Astrocyte (in vitro differentiated cells and primary cell): ENCODE results near the gene DUS1L. TPM values are rescaled to one million over a fixed set of nuclear protein-coding genes. Genes with fewer than 3 reads are reported as not detected.

Experiments used
- DNase-seq: peaks from one replicate; pipeline ENCODE4 v3.0.0-alpha.2; 2010; ENCODE audit warnings: low read depth
- FAIRE-seq: peaks from 2 replicates; lab custom pipeline; 2011; peaks lifted over from hg19 to GRCh38; lab: Jason Lieb, UNC
- H2AFZ ChIP-seq: 2 replicates; pipeline ENCODE4 v1.6.0; 2012; ENCODE audit warnings: low read depth, low read length, inconsistent platforms
- H3K27ac ChIP-seq: 2 replicates; pipeline ENCODE4 v1.5.1; 2011; ENCODE audit warnings: low read depth, low read length, inconsistent platforms
- H3K27me3 ChIP-seq: 2 replicates; pipeline ENCODE4 v1.6.0; 2011; ENCODE audit warnings: low read length, inconsistent platforms; ENCODE audit not compliant: insufficient read depth
- H3K36me3 ChIP-seq: 2 replicates; pipeline ENCODE4 v1.5.1; 2011; ENCODE audit warnings: low read length, inconsistent platforms; ENCODE audit not compliant: insufficient read depth
- H3K4me1 ChIP-seq: 2 replicates; pipeline ENCODE4 v1.5.1; 2011; ENCODE audit warnings: low read length, inconsistent platforms; ENCODE audit not compliant: insufficient read depth
- H3K4me2 ChIP-seq: 2 replicates; pipeline ENCODE4 v1.6.0; 2012; ENCODE audit warnings: low read length, inconsistent platforms
- H3K4me3 ChIP-seq: 2 replicates; pipeline ENCODE4 v1.5.1; 2011; ENCODE audit warnings: low read depth, mild to moderate bottlenecking, low read length, inconsistent platforms; ENCODE audit not compliant: insufficient read depth
- H3K79me2 ChIP-seq: 2 replicates; pipeline ENCODE4 v1.6.0; 2012; ENCODE audit warnings: mild to moderate bottlenecking, low read length, inconsistent platforms; ENCODE audit not compliant: insufficient read depth
- H3K9ac ChIP-seq: 2 replicates; pipeline ENCODE4 v1.6.0; 2012; ENCODE audit warnings: mild to moderate bottlenecking, low read length, inconsistent platforms
- H3K9me3 ChIP-seq: 2 replicates; pipeline ENCODE4 v1.5.1; 2012; ENCODE audit warnings: low read depth, mild to moderate bottlenecking, low read length, inconsistent platforms; ENCODE audit not compliant: insufficient read depth
- H4K20me1 ChIP-seq: 2 replicates; pipeline ENCODE4 v1.6.0; 2012; ENCODE audit warnings: low read length, inconsistent platforms; ENCODE audit not compliant: insufficient read depth
- H3K27ac Mint-ChIP-seq: one replicate; pipeline ENCODE4 v1.8.0; 2021; ENCODE audit warnings: mild to moderate bottlenecking, mixed read lengths; ENCODE audit not compliant: unreplicated experiment
- H3K27me3 Mint-ChIP-seq: one replicate; pipeline ENCODE4 v1.8.0; 2021; ENCODE audit warnings: low read depth, mixed read lengths; ENCODE audit not compliant: unreplicated experiment
- H3K36me3 Mint-ChIP-seq: one replicate; pipeline ENCODE4 v1.8.0; 2021; ENCODE audit warnings: low read depth, mixed read lengths; ENCODE audit not compliant: unreplicated experiment
- H3K4me1 Mint-ChIP-seq: one replicate; pipeline ENCODE4 v1.8.0; 2021; ENCODE audit warnings: low read depth, mixed read lengths; ENCODE audit not compliant: unreplicated experiment
- H3K4me3 Mint-ChIP-seq: one replicate; pipeline ENCODE4 v1.8.0; 2021; ENCODE audit warnings: mild to moderate bottlenecking, moderate library complexity, mixed read lengths; ENCODE audit not compliant: unreplicated experiment
- H3K9me3 Mint-ChIP-seq: one replicate; pipeline ENCODE4 v1.8.0; 2021; ENCODE audit warnings: mild to moderate bottlenecking, mixed read lengths; ENCODE audit not compliant: unreplicated experiment
- CTCF ChIP-seq: IDR thresholded peaks from 2 replicates; pipeline ENCODE4 v1.5.1; 2011; ENCODE audit warnings: low read depth, mild to moderate bottlenecking, inconsistent platforms, low read length, moderate library complexity; ENCODE audit not compliant: insufficient read depth
- EZH2 ChIP-seq: IDR thresholded peaks from 2 replicates; pipeline ENCODE4 v1.6.1; 2012; ENCODE audit warnings: mild to moderate bottlenecking, low read length, inconsistent platforms; ENCODE audit not compliant: insufficient read depth
- total RNA-seq: library from RNA; stranded (reverse); gene quantifications from 2 replicates; pipeline ENCODE4 v1.2.1, GENCODE V29; 2021

The DUS1L gene
- total RNA-seq, 1 donor from 2014 or later = 55.1 TPM

DNA sequence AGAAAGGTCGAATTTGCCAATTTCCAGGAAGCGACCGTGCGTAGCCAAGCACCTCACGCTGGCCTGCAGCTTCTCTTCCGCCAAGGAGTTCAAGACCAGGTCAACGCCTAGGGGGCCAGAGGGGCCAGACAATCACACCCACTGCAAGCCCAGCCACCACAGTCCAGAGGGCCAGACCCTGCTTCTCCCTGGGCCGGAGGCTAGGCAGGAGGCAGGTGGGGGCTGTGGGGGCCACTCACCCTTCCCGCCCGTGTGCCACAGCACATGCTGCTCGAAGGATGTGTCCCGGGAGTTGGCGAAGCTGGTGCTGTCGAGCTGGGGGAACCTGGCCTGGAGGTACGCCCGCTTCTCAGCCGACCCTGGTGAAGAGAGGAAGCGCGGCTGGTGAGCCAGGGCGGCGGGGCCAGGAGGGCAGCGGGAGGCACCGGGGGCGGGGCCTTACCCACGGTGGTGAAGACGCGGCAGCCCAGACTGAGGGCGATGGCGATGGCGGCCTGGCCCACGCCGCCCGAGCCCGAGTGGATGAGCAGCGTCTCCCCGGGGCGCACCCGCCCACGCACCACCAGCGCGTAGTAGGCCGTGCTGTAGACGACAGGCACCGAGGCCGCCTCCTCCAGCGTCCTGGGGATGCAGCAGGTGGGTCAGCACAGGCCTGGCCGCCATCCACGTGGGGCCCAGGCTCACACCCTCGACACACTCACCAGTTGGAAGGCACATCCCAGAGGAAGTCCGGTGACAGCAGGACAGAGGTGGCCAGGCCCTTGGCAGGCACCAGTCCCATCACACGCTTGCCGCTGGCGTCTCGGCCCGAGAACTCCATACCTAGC is 18.1 kb upstream of the DUS1L start:
- DNase-seq (no peak), FAIRE-seq (no peak)
- Mint-ChIP-seq H3K27ac (no peak overlapping the region), H3K9me3 (no peaks in the 10 kb centered on the region), H3K4me3 (no peak overlapping the region), H3K4me1 (no peaks in the 10 kb centered on the region), H3K36me3 (no peaks in the 10 kb centered on the region), H3K27me3 (no peaks in the 10 kb centered on the region)
- Histone ChIP-seq H4K20me1 (peaks cover 78% of the 10 kb centered on the region), H2AFZ (no peak overlapping the region), H3K4me2 (no peak overlapping the region), H3K79me2 (peaks cover 5% of the 10 kb centered on the region), H3K4me1 (no peaks in the 10 kb centered on the region), H3K4me3 (no peak overlapping the region), H3K27ac (no peak overlapping the region), H3K27me3 (no peaks in the 10 kb centered on the region), H3K9ac (no peak overlapping the region), H3K36me3 (peaks cover 2% of the 10 kb centered on the region), H3K9me3 (no peaks in the 10 kb centered on the region)
- no peak for TF ChIP-seq EZH2
- no peak for TF ChIP-seq CTCF

DNA sequence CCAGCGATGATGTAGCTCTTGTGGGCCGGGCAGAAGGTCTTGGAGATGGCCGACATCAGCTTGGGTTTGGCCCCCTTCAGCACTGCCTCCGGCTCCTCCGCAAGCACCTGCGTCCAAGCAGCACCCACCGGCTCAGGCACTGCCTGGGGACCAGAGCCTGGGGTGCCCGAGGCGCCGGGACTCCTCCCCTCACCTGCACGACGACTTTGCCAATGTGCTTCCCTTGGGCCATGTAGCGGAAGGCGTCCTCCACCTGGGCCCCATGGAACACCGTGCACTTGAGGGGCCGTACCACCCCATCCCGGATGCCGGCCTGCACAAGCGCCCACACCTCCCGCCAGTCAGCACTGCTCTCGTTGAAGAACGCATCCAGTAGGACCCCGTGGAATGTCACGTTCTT is 17.4 kb upstream of the DUS1L start:
- H3K9ac ChIP-seq = no peak overlapping the region
- no peak overlapping the region for H3K4me2 ChIP-seq
- Mint-ChIP-seq H3K27me3 (no peaks in the 10 kb centered on the region), H3K9me3 (no peaks in the 10 kb centered on the region), H3K36me3 (peaks cover 2% of the 10 kb centered on the region), H3K27ac (no peak overlapping the region), H3K4me1 (no peaks in the 10 kb centered on the region), H3K4me3 (no peak overlapping the region)
- no peak overlapping the region for H2AFZ ChIP-seq
- H3K27ac ChIP-seq = no peak overlapping the region
- H3K9me3 ChIP-seq = no peaks in the 10 kb centered on the region
- no peaks in the 10 kb centered on the region for H3K4me1 ChIP-seq
- FAIRE-seq (no peak), DNase-seq (no peak)
- TF ChIP-seq EZH2 = no peak
- TF ChIP-seq CTCF = no peak
- H3K79me2 ChIP-seq = no peaks in the 10 kb centered on the region
- peaks cover 2% of the 10 kb centered on the region for H3K36me3 ChIP-seq
- peaks cover 72% of the 10 kb centered on the region for H4K20me1 ChIP-seq
- no peaks in the 10 kb centered on the region for H3K27me3 ChIP-seq
- H3K4me3 ChIP-seq = no peak overlapping the region

GRCh38 chr17:82082456-82082855 is 16.9 kb upstream of the DUS1L start:
- no peak for DNase-seq
- Mint-ChIP-seq H3K27ac (no peak overlapping the region), H3K9me3 (no peaks in the 10 kb centered on the region), H3K27me3 (no peaks in the 10 kb centered on the region), H3K36me3 (peaks cover 2% of the 10 kb centered on the region), H3K4me1 (no peaks in the 10 kb centered on the region), H3K4me3 (no peak overlapping the region)
- no peak overlapping the region for H3K9ac ChIP-seq
- H3K27ac ChIP-seq = no peak overlapping the region
- no peaks in the 10 kb centered on the region for H3K27me3 ChIP-seq
- H3K9me3 ChIP-seq = no peaks in the 10 kb centered on the region
- H3K4me1 ChIP-seq = no peaks in the 10 kb centered on the region
- peaks cover 73% of the 10 kb centered on the region for H4K20me1 ChIP-seq
- TF ChIP-seq EZH2 (no peak), CTCF (no peak)
- no peak overlapping the region for H3K4me2 ChIP-seq
- no peaks in the 10 kb centered on the region for H3K79me2 ChIP-seq
- H2AFZ ChIP-seq = no peak overlapping the region
- no peak for FAIRE-seq
- no peaks in the 10 kb centered on the region for H3K36me3 ChIP-seq
- no peak overlapping the region for H3K4me3 ChIP-seq
